Epithelial cell of alveolus of lung (primary cell): ENCODE results near the gene TLK1. TPM values are rescaled to one million over a fixed set of nuclear protein-coding genes. Genes with fewer than 3 reads are reported as not detected.

Source experiments
- total RNA-seq: library from RNA; depleted of rRNA; stranded (reverse); fragments of >200 nt; gene quantifications from 2 replicates; pipeline ENCODE4 v1.2.1, GENCODE V29; 2015

Gene TLK1
- total RNA-seq: 7.8 and 13.7 TPM in 2 replicates

DNA sequence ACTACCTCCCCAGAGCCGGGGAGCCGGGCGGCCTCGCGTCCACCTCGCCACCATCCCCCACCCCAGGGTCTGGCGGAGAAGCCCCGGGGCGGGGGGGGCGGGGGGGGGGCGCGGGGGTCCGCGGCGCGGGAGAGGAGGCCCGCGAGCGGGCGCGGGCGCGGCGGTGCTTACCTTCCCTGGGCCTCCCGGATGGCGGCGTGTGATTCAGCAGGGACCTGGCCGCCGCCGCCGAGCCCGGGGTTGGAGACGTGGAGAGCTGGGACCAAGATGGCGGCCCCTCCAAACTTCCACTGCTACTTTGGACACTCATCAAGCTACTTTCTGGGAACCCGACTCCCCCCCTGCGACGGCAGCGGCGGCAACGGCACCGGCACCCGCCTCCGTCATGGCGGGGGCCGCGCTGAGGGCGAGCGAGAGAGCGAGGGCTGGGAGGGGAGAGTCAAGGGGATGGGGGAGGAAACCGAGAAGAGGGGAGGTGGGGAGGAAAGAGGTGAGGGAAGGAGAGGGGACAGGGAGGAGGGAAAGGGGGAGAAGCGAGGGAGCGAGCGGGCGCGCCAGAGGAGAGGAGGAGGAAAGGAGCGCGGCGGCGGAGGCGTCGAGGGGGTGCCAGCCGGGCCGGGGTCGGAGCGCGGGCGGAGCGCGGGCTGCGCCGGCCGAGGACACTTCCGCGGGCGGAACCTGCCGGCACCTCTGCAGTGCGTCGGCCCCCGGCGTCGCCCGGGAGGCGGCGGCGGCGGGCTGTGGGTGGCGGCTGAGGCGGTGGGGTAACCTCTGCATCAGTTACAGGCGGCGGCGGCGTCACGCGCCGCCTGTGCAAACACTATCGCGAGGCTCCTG is at the start of gene TLK1:
Gene TLK1 (minus strand): TSS at position 775 of the 837 bp plus-strand sequence. CDS start 465 bp downstream, at position 310.

Other genes with a start within 250 kb of the TLK1 start
- 58.7 and 86.0 TPM in 2 replicates for gene GORASP2, start 231.6 kb downstream of the TLK1 start, total RNA-seq